HL-60 (cell line): ENCODE data around the gene CHEK1.

Experiments
- DNase-seq, 2 experiments: peaks; one replicate each; pipeline ENCODE4 v3.0.0-alpha.2; 2010 to 2020; ENCODE audit warnings: low read depth in 1 of 2, low spot score in 1 of 2
- H3K27ac ChIP-seq: fragments of 250-450 bp; sonication (Bioruptor Pico); replicated peaks from 2 replicates; pipeline ENCODE4 v1.5.1; 2020; ENCODE audit warnings: mild to moderate bottlenecking, moderate library complexity
- H3K27me3 ChIP-seq: fragments of 250-450 bp; sonication (Bioruptor Pico); 2 replicates; pipeline ENCODE4 v1.5.1; 2021; ENCODE audit warnings: mild to moderate bottlenecking, moderate library complexity; ENCODE audit not compliant: insufficient read depth, poor library complexity, severe bottlenecking
- H3K4me3 ChIP-seq: replicated peaks from 2 replicates; pipeline ENCODE4 v1.5.1; 2011; ENCODE audit warnings: mild to moderate bottlenecking, control low read depth, low read length; ENCODE audit not compliant: insufficient read depth
- GABPA ChIP-seq: IDR thresholded peaks from 2 replicates; pipeline ENCODE4 v1.6.1; 2012; ENCODE audit warnings: low read depth
- POLR2AphosphoS5 ChIP-seq: IDR thresholded peaks from 2 replicates; pipeline ENCODE4 v1.6.1; 2012; ENCODE audit warnings: low read depth
- SPI1 ChIP-seq: IDR thresholded peaks from 2 replicates; pipeline ENCODE4 v1.6.1; 2012; ENCODE audit warnings: low read depth, mild to moderate bottlenecking, borderline replicate concordance
- TF ChIP-seq, protein P1 (sequence below): IDR thresholded peaks from 2 replicates; pipeline ENCODE4 v1.6.1; 2012; ENCODE audit warnings: low read depth; ENCODE audit not compliant: insufficient replicate concordance
- TF ChIP-seq, protein P2 (sequence below): IDR thresholded peaks from one replicate; pipeline ENCODE4 v1.5.1; 2011; ENCODE audit warnings: low read length, control low read depth, inconsistent platforms; ENCODE audit not compliant: insufficient read depth

CHEK1 gene

GRCh38 chr11:125645871-125646270 is 20.9 kb downstream of the CHEK1 start:
- H3K27me3 ChIP-seq = no peaks in the 10 kb centered on the region
- H3K4me3 ChIP-seq = no peak overlapping the region
- no peak for DNase-seq
- H3K27ac ChIP-seq = no peak overlapping the region
- TF ChIP-seq, protein P1, sequence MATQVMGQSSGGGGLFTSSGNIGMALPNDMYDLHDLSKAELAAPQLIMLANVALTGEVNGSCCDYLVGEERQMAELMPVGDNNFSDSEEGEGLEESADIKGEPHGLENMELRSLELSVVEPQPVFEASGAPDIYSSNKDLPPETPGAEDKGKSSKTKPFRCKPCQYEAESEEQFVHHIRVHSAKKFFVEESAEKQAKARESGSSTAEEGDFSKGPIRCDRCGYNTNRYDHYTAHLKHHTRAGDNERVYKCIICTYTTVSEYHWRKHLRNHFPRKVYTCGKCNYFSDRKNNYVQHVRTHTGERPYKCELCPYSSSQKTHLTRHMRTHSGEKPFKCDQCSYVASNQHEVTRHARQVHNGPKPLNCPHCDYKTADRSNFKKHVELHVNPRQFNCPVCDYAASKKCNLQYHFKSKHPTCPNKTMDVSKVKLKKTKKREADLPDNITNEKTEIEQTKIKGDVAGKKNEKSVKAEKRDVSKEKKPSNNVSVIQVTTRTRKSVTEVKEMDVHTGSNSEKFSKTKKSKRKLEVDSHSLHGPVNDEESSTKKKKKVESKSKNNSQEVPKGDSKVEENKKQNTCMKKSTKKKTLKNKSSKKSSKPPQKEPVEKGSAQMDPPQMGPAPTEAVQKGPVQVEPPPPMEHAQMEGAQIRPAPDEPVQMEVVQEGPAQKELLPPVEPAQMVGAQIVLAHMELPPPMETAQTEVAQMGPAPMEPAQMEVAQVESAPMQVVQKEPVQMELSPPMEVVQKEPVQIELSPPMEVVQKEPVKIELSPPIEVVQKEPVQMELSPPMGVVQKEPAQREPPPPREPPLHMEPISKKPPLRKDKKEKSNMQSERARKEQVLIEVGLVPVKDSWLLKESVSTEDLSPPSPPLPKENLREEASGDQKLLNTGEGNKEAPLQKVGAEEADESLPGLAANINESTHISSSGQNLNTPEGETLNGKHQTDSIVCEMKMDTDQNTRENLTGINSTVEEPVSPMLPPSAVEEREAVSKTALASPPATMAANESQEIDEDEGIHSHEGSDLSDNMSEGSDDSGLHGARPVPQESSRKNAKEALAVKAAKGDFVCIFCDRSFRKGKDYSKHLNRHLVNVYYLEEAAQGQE = no peak
- TF ChIP-seq POLR2AphosphoS5 = no peak

GRCh38 chr11:125649465-125650166 is 24.7 kb downstream of the CHEK1 start:
- no peak for TF ChIP-seq SPI1
- no peak overlapping the region for H3K27ac ChIP-seq
- DNase-seq = no peak
- no peak overlapping the region for H3K4me3 ChIP-seq
- H3K27me3 ChIP-seq = no peaks in the 10 kb centered on the region

GRCh38 chr11:125662689-125663088 is 37.7 kb downstream of the CHEK1 start:
- Histone ChIP-seq H3K4me3 (no peak overlapping the region), H3K27ac (no peak overlapping the region), H3K27me3 (no peaks in the 10 kb centered on the region)
- TF ChIP-seq, protein P1 = no peak
- TF ChIP-seq SPI1 = no peak
- no peak for TF ChIP-seq POLR2AphosphoS5
- TF ChIP-seq, protein P2, sequence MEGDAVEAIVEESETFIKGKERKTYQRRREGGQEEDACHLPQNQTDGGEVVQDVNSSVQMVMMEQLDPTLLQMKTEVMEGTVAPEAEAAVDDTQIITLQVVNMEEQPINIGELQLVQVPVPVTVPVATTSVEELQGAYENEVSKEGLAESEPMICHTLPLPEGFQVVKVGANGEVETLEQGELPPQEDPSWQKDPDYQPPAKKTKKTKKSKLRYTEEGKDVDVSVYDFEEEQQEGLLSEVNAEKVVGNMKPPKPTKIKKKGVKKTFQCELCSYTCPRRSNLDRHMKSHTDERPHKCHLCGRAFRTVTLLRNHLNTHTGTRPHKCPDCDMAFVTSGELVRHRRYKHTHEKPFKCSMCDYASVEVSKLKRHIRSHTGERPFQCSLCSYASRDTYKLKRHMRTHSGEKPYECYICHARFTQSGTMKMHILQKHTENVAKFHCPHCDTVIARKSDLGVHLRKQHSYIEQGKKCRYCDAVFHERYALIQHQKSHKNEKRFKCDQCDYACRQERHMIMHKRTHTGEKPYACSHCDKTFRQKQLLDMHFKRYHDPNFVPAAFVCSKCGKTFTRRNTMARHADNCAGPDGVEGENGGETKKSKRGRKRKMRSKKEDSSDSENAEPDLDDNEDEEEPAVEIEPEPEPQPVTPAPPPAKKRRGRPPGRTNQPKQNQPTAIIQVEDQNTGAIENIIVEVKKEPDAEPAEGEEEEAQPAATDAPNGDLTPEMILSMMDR = no peak
- no peak for TF ChIP-seq GABPA
- DNase-seq = no peak

GRCh38 chr11:125663910-125664309 is 38.9 kb downstream of the CHEK1 start:
- no peak for DNase-seq

More at GRCh38 chr11:125663910-125664309, 38.9 kb downstream of the CHEK1 start:
- TF ChIP-seq, protein P2 = no peak
- TF ChIP-seq, protein P1 = no peak
- TF ChIP-seq SPI1 (no peak), GABPA (no peak), POLR2AphosphoS5 (no peak)
- no peaks in the 10 kb centered on the region for H3K27me3 ChIP-seq
- no peak overlapping the region for H3K27ac ChIP-seq
- no peak overlapping the region for H3K4me3 ChIP-seq
